ENCODE data around the gene ARL3. TPM values are rescaled to one million over a fixed set of nuclear protein-coding genes. Genes with fewer than 3 reads are reported as not detected.

Gene ARL3
- total RNA-seq, 1 experiment from 2014 or later = 6.6 TPM

GRCh38 chr10:102683736-102684135 lies 30.5 kb downstream of the ARL3 start:
- H3K9me3 ChIP-seq = no peaks in the 10 kb centered on the region
- no peak overlapping the region for H3K4me3 ChIP-seq
- no peak for DNase-seq
- peaks cover 4% of the 10 kb centered on the region; the same call in 1 of the 2 replicates for H3K36me3 ChIP-seq
- no peaks in the 10 kb centered on the region for H3K27me3 ChIP-seq

GRCh38 chr10:102682981-102683380 lies 31.2 kb downstream of the ARL3 start:
- Histone ChIP-seq H3K27me3 (no peaks in the 10 kb centered on the region), H3K36me3 (peaks cover 4% of the 10 kb centered on the region; the same call in 1 of the 2 replicates), H3K9me3 (no peaks in the 10 kb centered on the region), H3K4me3 (no peak overlapping the region)
- no peak for DNase-seq

GRCh38 chr10:102682416-102682815 lies 31.8 kb downstream of the ARL3 start:
- Histone ChIP-seq H3K9me3 (no peaks in the 10 kb centered on the region), H3K36me3 (peaks cover 4% of the 10 kb centered on the region; the same call in 1 of the 2 replicates), H3K27me3 (no peaks in the 10 kb centered on the region), H3K4me3 (no peak overlapping the region)
- DNase-seq = no peak

- Histone ChIP-seq H3K36me3 (peaks cover 4% of the 10 kb centered on the region; the same call in 1 of the 2 replicates), H3K4me3 (no peak overlapping the region), H3K9me3 (no peaks in the 10 kb centered on the region), H3K27me3 (no peaks in the 10 kb centered on the region)
- no peak for DNase-seq
Observed at GRCh38 chr10:102681696-102682095, 32.5 kb downstream of the ARL3 start.

GRCh38 chr10:102679596-102679995 lies 34.6 kb downstream of the ARL3 start:
- Histone ChIP-seq H3K4me3 (no peak overlapping the region), H3K9me3 (no peaks in the 10 kb centered on the region), H3K36me3 (peaks cover 2% of the 10 kb centered on the region; the same call in 1 of the 2 replicates), H3K27me3 (no peaks in the 10 kb centered on the region)
- DNase-seq = no peak

GRCh38 chr10:102678842-102679289 lies 35.3 kb downstream of the ARL3 start:
- Histone ChIP-seq H3K4me3 (no peak overlapping the region), H3K9me3 (no peaks in the 10 kb centered on the region), H3K27me3 (no peaks in the 10 kb centered on the region), H3K36me3 (peaks cover 2% of the 10 kb centered on the region; the same call in 1 of the 2 replicates)
- peak; percentile 49 for DNase-seq

GRCh38 chr10:102678068-102678400 lies 36.2 kb downstream of the ARL3 start:
- H3K4me3 ChIP-seq = no peak overlapping the region
- H3K36me3 ChIP-seq = peaks cover 2% of the 10 kb centered on the region; the same call in 1 of the 2 replicates
- no peaks in the 10 kb centered on the region for H3K27me3 ChIP-seq
- no peaks in the 10 kb centered on the region for H3K9me3 ChIP-seq
- no peak for DNase-seq

- no peak for DNase-seq
Observed at GRCh38 chr10:102677331-102678067, 36.7 kb downstream of the ARL3 start.

GRCh38 chr10:102676534-102677315 lies 37.5 kb downstream of the ARL3 start:
- Histone ChIP-seq H3K36me3 (peaks cover under 1% of the 10 kb centered on the region; the same call in 1 of the 2 replicates), H3K9me3 (no peaks in the 10 kb centered on the region), H3K27me3 (no peaks in the 10 kb centered on the region), H3K4me3 (no peak overlapping the region)
- no peak for DNase-seq

More at GRCh38 chr10:102677331-102678067, 36.7 kb downstream of the ARL3 start:
- Histone ChIP-seq H3K9me3 (no peaks in the 10 kb centered on the region), H3K36me3 (peaks cover 2% of the 10 kb centered on the region; the same call in 1 of the 2 replicates), H3K4me3 (no peak overlapping the region), H3K27me3 (no peaks in the 10 kb centered on the region)

- Histone ChIP-seq H3K9me3 (no peaks in the 10 kb centered on the region), H3K27me3 (no peaks in the 10 kb centered on the region), H3K4me3 (no peak overlapping the region), H3K36me3 (no peaks in the 10 kb centered on the region)
- no peak for DNase-seq
Observed at GRCh38 chr10:102675666-102676533, 38.3 kb downstream of the ARL3 start.

- no peak for DNase-seq
- Histone ChIP-seq H3K27me3 (no peaks in the 10 kb centered on the region), H3K9me3 (no peaks in the 10 kb centered on the region), H3K36me3 (no peaks in the 10 kb centered on the region), H3K4me3 (no peak overlapping the region)
Observed at GRCh38 chr10:102675011-102675665, 39.1 kb downstream of the ARL3 start.

GRCh38 chr10:102674566-102674965 lies 39.6 kb downstream of the ARL3 start:
- no peaks in the 10 kb centered on the region for H3K27me3 ChIP-seq
- no peak overlapping the region for H3K4me3 ChIP-seq
- no peaks in the 10 kb centered on the region for H3K36me3 ChIP-seq
- DNase-seq = no peak
- H3K9me3 ChIP-seq = no peaks in the 10 kb centered on the region

- no peak for DNase-seq
- H3K4me3 ChIP-seq = no peak overlapping the region
- H3K9me3 ChIP-seq = no peaks in the 10 kb centered on the region
- H3K27me3 ChIP-seq = no peaks in the 10 kb centered on the region
- no peaks in the 10 kb centered on the region for H3K36me3 ChIP-seq
Observed at GRCh38 chr10:102673819-102674511, 40.2 kb downstream of the ARL3 start.

GRCh38 chr10:102673236-102673818 lies 40.9 kb downstream of the ARL3 start:
- Histone ChIP-seq H3K27me3 (no peaks in the 10 kb centered on the region), H3K36me3 (no peaks in the 10 kb centered on the region), H3K4me3 (no peak overlapping the region), H3K9me3 (no peaks in the 10 kb centered on the region)
- DNase-seq = no peak

GRCh38 chr10:102670871-102671434 lies 43.2 kb downstream of the ARL3 start:
- Histone ChIP-seq H3K4me3 (no peak overlapping the region), H3K9me3 (no peaks in the 10 kb centered on the region), H3K27me3 (no peaks in the 10 kb centered on the region), H3K36me3 (no peaks in the 10 kb centered on the region)
- no peak for DNase-seq
